H1 (cell line): Measurements from ENCODE around the gene LMTK2. TPM values are rescaled to one million over a fixed set of nuclear protein-coding genes. Genes with fewer than 3 reads are reported as not detected.

Experiments used
- PHF8 ChIP-seq: fragments of 200-600 bp; sonication (generic); conservative IDR thresholded peaks from 2 replicates; pipeline ENCODE4 v1.7.1; 2012; ENCODE audit warnings: low read depth, mild to moderate bottlenecking, inconsistent platforms, low read length, moderate library complexity
- RFX5 ChIP-seq: IDR thresholded peaks from 2 replicates; pipeline ENCODE4 v1.6.1; 2011; ENCODE audit warnings: low read depth, low read length, improper control_type of control experiment, borderline replicate concordance
- RNF2 ChIP-seq: fragments of 200-900, 300-1000 bp; sonication (generic); IDR thresholded peaks from 2 replicates; pipeline ENCODE4 v1.7.1; 2016; ENCODE audit warnings: borderline replicate concordance, low read depth, mild to moderate bottlenecking, antibody characterized with exemption, low read length; ENCODE audit not compliant: poor library complexity, severe bottlenecking; ENCODE audit errors: missing control alignments
- SRF ChIP-seq: IDR thresholded peaks from 2 replicates; pipeline ENCODE4 v1.6.1; 2011; ENCODE audit warnings: mild to moderate bottlenecking, low read depth, low read length, moderate library complexity
- polyA plus RNA-seq, 7 experiments: library from polyadenylated mRNA; depleted of rRNA in 3 of 7; stranded (reverse) in 5 of 7; unstranded in 2 of 7; fragments of >200 nt in 5 of 7; fragments of 200-250 nt in 2 of 7; gene quantifications; 1 replicate in 5 of 7; 2 replicates in 1 of 7; 4 replicates in 1 of 7; pipeline versions ENCODE4 v1.2.1 to v1.2.3, GENCODE V29; 2011 to 2013; ENCODE audit warnings: missing spikeins in 2 of 7, mixed read lengths in 2 of 7
- total RNA-seq: library from RNA; stranded (reverse); fragmentation: NEBNext Ultra II Directional; extraction: Animal tissue kit (Norgen Biotek cat#: 25700); gene quantifications from 2 replicates; pipeline ENCODE4 v1.2.1, GENCODE V29; 2021
- TF ChIP-seq, protein P1 (sequence below): fragments of 300-600 bp; sonication (generic); IDR thresholded peaks from 2 replicates; pipeline ENCODE4 v1.7.1; 2012; ENCODE audit warnings: low read length, moderate library complexity, mild to moderate bottlenecking, inconsistent platforms; ENCODE audit not compliant: insufficient replicate concordance
- TF ChIP-seq, protein P2 (sequence below): IDR thresholded peaks from 2 replicates; pipeline ENCODE4 v1.6.1; 2012; ENCODE audit warnings: inconsistent platforms

LMTK2 gene
- total and polyA plus RNA-seq, 2 of the 8 experiments (the other 6 are each of a cell fraction or from before 2014, with no cell fraction given), result 9.7 to 30.7 TPM

GRCh38 chr7:98091523-98091922 is 15.1 kb upstream of the LMTK2 start (continued):
- TF ChIP-seq, protein P1, sequence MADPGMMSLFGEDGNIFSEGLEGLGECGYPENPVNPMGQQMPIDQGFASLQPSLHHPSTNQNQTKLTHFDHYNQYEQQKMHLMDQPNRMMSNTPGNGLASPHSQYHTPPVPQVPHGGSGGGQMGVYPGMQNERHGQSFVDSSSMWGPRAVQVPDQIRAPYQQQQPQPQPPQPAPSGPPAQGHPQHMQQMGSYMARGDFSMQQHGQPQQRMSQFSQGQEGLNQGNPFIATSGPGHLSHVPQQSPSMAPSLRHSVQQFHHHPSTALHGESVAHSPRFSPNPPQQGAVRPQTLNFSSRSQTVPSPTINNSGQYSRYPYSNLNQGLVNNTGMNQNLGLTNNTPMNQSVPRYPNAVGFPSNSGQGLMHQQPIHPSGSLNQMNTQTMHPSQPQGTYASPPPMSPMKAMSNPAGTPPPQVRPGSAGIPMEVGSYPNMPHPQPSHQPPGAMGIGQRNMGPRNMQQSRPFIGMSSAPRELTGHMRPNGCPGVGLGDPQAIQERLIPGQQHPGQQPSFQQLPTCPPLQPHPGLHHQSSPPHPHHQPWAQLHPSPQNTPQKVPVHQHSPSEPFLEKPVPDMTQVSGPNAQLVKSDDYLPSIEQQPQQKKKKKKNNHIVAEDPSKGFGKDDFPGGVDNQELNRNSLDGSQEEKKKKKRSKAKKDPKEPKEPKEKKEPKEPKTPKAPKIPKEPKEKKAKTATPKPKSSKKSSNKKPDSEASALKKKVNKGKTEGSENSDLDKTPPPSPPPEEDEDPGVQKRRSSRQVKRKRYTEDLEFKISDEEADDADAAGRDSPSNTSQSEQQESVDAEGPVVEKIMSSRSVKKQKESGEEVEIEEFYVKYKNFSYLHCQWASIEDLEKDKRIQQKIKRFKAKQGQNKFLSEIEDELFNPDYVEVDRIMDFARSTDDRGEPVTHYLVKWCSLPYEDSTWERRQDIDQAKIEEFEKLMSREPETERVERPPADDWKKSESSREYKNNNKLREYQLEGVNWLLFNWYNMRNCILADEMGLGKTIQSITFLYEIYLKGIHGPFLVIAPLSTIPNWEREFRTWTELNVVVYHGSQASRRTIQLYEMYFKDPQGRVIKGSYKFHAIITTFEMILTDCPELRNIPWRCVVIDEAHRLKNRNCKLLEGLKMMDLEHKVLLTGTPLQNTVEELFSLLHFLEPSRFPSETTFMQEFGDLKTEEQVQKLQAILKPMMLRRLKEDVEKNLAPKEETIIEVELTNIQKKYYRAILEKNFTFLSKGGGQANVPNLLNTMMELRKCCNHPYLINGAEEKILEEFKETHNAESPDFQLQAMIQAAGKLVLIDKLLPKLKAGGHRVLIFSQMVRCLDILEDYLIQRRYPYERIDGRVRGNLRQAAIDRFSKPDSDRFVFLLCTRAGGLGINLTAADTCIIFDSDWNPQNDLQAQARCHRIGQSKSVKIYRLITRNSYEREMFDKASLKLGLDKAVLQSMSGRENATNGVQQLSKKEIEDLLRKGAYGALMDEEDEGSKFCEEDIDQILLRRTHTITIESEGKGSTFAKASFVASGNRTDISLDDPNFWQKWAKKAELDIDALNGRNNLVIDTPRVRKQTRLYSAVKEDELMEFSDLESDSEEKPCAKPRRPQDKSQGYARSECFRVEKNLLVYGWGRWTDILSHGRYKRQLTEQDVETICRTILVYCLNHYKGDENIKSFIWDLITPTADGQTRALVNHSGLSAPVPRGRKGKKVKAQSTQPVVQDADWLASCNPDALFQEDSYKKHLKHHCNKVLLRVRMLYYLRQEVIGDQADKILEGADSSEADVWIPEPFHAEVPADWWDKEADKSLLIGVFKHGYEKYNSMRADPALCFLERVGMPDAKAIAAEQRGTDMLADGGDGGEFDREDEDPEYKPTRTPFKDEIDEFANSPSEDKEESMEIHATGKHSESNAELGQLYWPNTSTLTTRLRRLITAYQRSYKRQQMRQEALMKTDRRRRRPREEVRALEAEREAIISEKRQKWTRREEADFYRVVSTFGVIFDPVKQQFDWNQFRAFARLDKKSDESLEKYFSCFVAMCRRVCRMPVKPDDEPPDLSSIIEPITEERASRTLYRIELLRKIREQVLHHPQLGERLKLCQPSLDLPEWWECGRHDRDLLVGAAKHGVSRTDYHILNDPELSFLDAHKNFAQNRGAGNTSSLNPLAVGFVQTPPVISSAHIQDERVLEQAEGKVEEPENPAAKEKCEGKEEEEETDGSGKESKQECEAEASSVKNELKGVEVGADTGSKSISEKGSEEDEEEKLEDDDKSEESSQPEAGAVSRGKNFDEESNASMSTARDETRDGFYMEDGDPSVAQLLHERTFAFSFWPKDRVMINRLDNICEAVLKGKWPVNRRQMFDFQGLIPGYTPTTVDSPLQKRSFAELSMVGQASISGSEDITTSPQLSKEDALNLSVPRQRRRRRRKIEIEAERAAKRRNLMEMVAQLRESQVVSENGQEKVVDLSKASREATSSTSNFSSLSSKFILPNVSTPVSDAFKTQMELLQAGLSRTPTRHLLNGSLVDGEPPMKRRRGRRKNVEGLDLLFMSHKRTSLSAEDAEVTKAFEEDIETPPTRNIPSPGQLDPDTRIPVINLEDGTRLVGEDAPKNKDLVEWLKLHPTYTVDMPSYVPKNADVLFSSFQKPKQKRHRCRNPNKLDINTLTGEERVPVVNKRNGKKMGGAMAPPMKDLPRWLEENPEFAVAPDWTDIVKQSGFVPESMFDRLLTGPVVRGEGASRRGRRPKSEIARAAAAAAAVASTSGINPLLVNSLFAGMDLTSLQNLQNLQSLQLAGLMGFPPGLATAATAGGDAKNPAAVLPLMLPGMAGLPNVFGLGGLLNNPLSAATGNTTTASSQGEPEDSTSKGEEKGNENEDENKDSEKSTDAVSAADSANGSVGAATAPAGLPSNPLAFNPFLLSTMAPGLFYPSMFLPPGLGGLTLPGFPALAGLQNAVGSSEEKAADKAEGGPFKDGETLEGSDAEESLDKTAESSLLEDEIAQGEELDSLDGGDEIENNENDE, result no peak
- no peak for TF ChIP-seq RFX5
- TF ChIP-seq SRF, result no peak
- no peak for TF ChIP-seq RNF2
- TF ChIP-seq PHF8, result no peak
- TF ChIP-seq, protein P2, sequence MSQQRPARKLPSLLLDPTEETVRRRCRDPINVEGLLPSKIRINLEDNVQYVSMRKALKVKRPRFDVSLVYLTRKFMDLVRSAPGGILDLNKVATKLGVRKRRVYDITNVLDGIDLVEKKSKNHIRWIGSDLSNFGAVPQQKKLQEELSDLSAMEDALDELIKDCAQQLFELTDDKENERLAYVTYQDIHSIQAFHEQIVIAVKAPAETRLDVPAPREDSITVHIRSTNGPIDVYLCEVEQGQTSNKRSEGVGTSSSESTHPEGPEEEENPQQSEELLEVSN, result no peak
- TF ChIP-seq, all 59 proteins: peak for 0
